Esophagus muscularis mucosa (tissue), 4 donors: ENCODE results near the gene FMO2.

ENCODE experiments used
- EP300 ChIP-seq: sonication (generic); formaldehyde crosslinking; IDR thresholded peaks from one replicate; pipeline ENCODE4 v1.6.1; 2017; ENCODE audit warnings: antibody characterized with exemption
- POLR2A ChIP-seq: fragments of 450-650 bp; IDR thresholded peaks from one replicate; pipeline ENCODE4 v1.6.1; 2017; ENCODE audit warnings: antibody characterized with exemption, moderate library complexity, mild to moderate bottlenecking, low read depth
- POLR2AphosphoS5 ChIP-seq, 2 donors: sonication (generic); formaldehyde crosslinking; IDR thresholded peaks; one replicate each; pipeline ENCODE4 v1.6.1; 2017; ENCODE audit warnings: antibody characterized with exemption in 2 of 2
- TF ChIP-seq, protein P1 (sequence below), 3 experiments: fragments of 200-600 bp in 2 of 3; fragments of 450-650 bp in 1 of 3; sonication (generic) in 2 of 3; IDR thresholded peaks; one replicate each; pipeline ENCODE4 v1.5.1; 2017 to 2019; ENCODE audit warnings: antibody characterized with exemption in 3 of 3, mild to moderate bottlenecking in 2 of 3, moderate library complexity in 1 of 3

DNA sequence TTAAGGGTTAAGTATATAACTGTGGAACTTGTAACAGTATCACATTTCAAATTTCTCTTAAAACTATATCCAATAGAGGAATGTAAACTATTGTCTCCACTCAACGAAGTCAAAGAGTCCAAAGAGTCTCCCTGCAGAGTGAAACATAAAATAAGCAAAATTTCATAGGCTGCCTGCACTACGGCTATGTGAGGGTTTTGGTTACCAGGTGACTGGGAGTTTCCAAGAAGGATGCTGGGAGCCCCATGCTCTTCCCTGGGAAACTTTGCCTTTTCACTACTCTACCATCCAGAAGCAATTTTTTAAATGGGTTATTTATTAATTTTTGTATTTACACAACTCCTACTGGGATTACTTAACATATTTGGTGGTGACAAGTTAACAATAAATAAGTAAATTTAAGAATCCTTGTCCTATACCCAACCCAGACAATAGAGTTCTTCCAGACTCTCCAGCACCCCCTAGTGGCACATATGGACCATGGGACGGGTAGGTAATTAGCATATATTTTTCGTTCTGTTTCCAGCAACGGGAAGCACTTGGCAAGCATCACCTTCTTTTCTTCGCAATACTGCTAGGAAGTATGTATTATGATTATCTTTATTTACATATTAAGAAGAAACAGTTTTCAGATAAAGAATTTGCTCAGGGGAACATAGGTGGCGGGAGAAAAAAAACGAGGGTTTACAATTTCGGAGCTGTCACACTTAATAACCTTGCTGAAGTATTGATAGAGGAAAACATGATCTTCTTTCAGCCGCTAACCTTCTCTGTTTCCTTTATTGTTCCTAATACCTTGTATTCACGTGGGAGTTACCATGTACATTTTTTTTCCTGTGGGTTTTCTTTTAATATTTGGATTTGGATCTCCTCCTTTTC lies 3.5 kb downstream of the FMO2 start:
- TF ChIP-seq POLR2A (no peak), EP300 (no peak), POLR2AphosphoS5 (IDR thresholded peaks at IDR 0.05) (no peak)
- TF ChIP-seq, protein P1, sequence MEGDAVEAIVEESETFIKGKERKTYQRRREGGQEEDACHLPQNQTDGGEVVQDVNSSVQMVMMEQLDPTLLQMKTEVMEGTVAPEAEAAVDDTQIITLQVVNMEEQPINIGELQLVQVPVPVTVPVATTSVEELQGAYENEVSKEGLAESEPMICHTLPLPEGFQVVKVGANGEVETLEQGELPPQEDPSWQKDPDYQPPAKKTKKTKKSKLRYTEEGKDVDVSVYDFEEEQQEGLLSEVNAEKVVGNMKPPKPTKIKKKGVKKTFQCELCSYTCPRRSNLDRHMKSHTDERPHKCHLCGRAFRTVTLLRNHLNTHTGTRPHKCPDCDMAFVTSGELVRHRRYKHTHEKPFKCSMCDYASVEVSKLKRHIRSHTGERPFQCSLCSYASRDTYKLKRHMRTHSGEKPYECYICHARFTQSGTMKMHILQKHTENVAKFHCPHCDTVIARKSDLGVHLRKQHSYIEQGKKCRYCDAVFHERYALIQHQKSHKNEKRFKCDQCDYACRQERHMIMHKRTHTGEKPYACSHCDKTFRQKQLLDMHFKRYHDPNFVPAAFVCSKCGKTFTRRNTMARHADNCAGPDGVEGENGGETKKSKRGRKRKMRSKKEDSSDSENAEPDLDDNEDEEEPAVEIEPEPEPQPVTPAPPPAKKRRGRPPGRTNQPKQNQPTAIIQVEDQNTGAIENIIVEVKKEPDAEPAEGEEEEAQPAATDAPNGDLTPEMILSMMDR (IDR thresholded peaks at IDR 0.05): peak; percentile 55 to 79 (median 60)
